Endothelial cell of umbilical vein (primary cell): Measurements from ENCODE around the gene LFNG. TPM values are rescaled to one million over a fixed set of nuclear protein-coding genes. Genes with fewer than 3 reads are reported as not detected.

Source experiments
- BruUV-seq: library from RNA; stranded (reverse); fragments of 400-500 nt; replicated peaks from 2 replicates; lab custom pipeline; 2021; lab: Mats Ljungman, UMichigan
- CTCF ChIA-PET: fragments of 300-600, 350-600 bp; sonication (Branson Sonifier 250); formaldehyde crosslinking; loops from one replicate; lab custom pipeline; 2021; ENCODE audit warnings: antibody characterized with exemption, inconsistent platforms; lab: Charles Lee
- POLR2A ChIA-PET: fragments of 300-600, 350-600 bp; sonication (Branson Sonifier 250); formaldehyde crosslinking; loops from one replicate; lab custom pipeline; 2021; ENCODE audit warnings: antibody characterized with exemption, inconsistent platforms; lab: Charles Lee
- DNase-seq: peaks from one replicate; pipeline ENCODE4 v3.0.0-alpha.2; 2011; ENCODE audit warnings: low read depth, low spot score
- FAIRE-seq: peaks from 2 replicates; lab custom pipeline; 2011; peaks lifted over from hg19 to GRCh38; lab: Jason Lieb, UNC
- H2AFZ ChIP-seq: 2 replicates; pipeline ENCODE4 v1.6.0; 2012; ENCODE audit warnings: low read depth, low read length, control low read depth, inconsistent platforms
- H3K27ac ChIP-seq: 2 replicates; pipeline ENCODE4 v1.5.1; 2011; ENCODE audit warnings: low read depth, mild to moderate bottlenecking, control low read depth, low read length, moderate library complexity; ENCODE audit not compliant: insufficient read depth
- H3K27me3 ChIP-seq, 2 experiments: 2 replicates each; pipeline versions ENCODE4 v1.6.0 to v1.6.1; 2011; ENCODE audit warnings: low read length in 2 of 2, mixed read lengths in 1 of 2; ENCODE audit not compliant: control insufficient read depth in 2 of 2, insufficient read depth in 2 of 2
- H3K36me3 ChIP-seq, 2 experiments: 2 replicates in 1 of 2; 3 replicates in 1 of 2; pipeline ENCODE4 v1.5.1; 2011; ENCODE audit warnings: low read length in 2 of 2, mild to moderate bottlenecking in 1 of 2, moderate library complexity in 1 of 2; ENCODE audit not compliant: control insufficient read depth in 2 of 2, insufficient read depth in 2 of 2; ENCODE audit errors: extremely low read depth in 1 of 2
- H3K4me1 ChIP-seq: 3 replicates; pipeline ENCODE4 v1.5.1; 2011; ENCODE audit warnings: mild to moderate bottlenecking, low read length; ENCODE audit not compliant: control insufficient read depth, insufficient read depth; ENCODE audit errors: extremely low read depth
- H3K4me2 ChIP-seq: 2 replicates; pipeline ENCODE4 v1.6.1; 2011; ENCODE audit warnings: low read length, control low read depth, mixed read lengths; ENCODE audit not compliant: insufficient read depth
- H3K4me3 ChIP-seq, 3 experiments: fragments of 200-600 bp in 1 of 3; sonication (generic), shearing (Covaris generic) in 1 of 3; replicated peaks in 1 of 3; 2 replicates each; pipeline ENCODE4 v1.5.1; 2011 to 2016; ENCODE audit warnings: control low read depth in 3 of 3, low read length in 3 of 3, mild to moderate bottlenecking in 2 of 3, inconsistent platforms in 1 of 3, low read depth in 1 of 3, moderate library complexity in 1 of 3; ENCODE audit not compliant: insufficient read depth in 1 of 3
- H3K79me2 ChIP-seq: 2 replicates; pipeline ENCODE4 v1.6.0; 2012; ENCODE audit warnings: low read length, inconsistent platforms; ENCODE audit not compliant: control insufficient read depth, insufficient read depth
- H3K9ac ChIP-seq: replicated peaks from 2 replicates; pipeline ENCODE3; 2011; ENCODE audit warnings: low read length, control low read depth; ENCODE audit not compliant: insufficient read depth; ENCODE audit errors: extremely low read depth
- H3K9me1 ChIP-seq: replicated peaks from 3 replicates; pipeline ENCODE4 v1.6.0; 2011; ENCODE audit warnings: mild to moderate bottlenecking, low read length; ENCODE audit not compliant: control insufficient read depth, insufficient read depth; ENCODE audit errors: extremely low read depth
- H3K9me3 ChIP-seq: replicated peaks from 2 replicates; pipeline ENCODE4 v1.5.1; 2012; ENCODE audit warnings: low read length, inconsistent platforms; ENCODE audit not compliant: control insufficient read depth, insufficient read depth
- H4K20me1 ChIP-seq: replicated peaks from 2 replicates; pipeline ENCODE3; 2011; ENCODE audit warnings: mild to moderate bottlenecking, low read length; ENCODE audit not compliant: control insufficient read depth, insufficient read depth; ENCODE audit errors: extremely low read depth
- CTCF ChIP-seq, 2 donors: IDR thresholded peaks; 1 replicate in 1 of 2; 2 replicates in 1 of 2; pipeline ENCODE4 v1.5.1; 2011; ENCODE audit warnings: low read length in 2 of 2, mild to moderate bottlenecking in 2 of 2, moderate library complexity in 2 of 2, control low read depth in 1 of 2, inconsistent platforms in 1 of 2, low read depth in 1 of 2; ENCODE audit not compliant: insufficient read depth in 1 of 2; ENCODE audit errors: extremely low read depth in 1 of 2
- EZH2 ChIP-seq: IDR thresholded peaks from 2 replicates; pipeline ENCODE4 v1.6.1; 2012; ENCODE audit warnings: borderline replicate concordance, low read depth, mild to moderate bottlenecking, moderate library complexity, low read length, inconsistent platforms; ENCODE audit not compliant: severe bottlenecking
- FOS ChIP-seq: IDR thresholded peaks from 2 replicates; pipeline ENCODE4 v1.6.1; 2011; ENCODE audit warnings: mild to moderate bottlenecking, low read length, moderate library complexity, borderline replicate concordance; ENCODE audit not compliant: insufficient read depth
- GATA2 ChIP-seq: IDR thresholded peaks from 2 replicates; pipeline ENCODE4 v1.7.0; 2011; ENCODE audit warnings: low read depth, mild to moderate bottlenecking, moderate library complexity, mixed read lengths, low read length; ENCODE audit not compliant: insufficient read length, insufficient read depth
- JUN ChIP-seq: IDR thresholded peaks from 2 replicates; pipeline ENCODE4 v1.6.1; 2011; ENCODE audit warnings: borderline replicate concordance, low read depth; ENCODE audit not compliant: insufficient read length, insufficient read depth
- MAX ChIP-seq: IDR thresholded peaks from 2 replicates; pipeline ENCODE4 v1.6.1; 2011; ENCODE audit not compliant: insufficient read depth, insufficient read length
- MYC ChIP-seq: IDR thresholded peaks from one replicate; pipeline ENCODE4 v1.6.1; 2011; ENCODE audit warnings: mild to moderate bottlenecking, low read depth, low read length
- POLR2A ChIP-seq: IDR thresholded peaks from 2 replicates; pipeline ENCODE4 v1.6.1; 2012; ENCODE audit warnings: low read depth, mild to moderate bottlenecking, control low read depth, low read length
- POLR2AphosphoS5 ChIP-seq: IDR thresholded peaks from 2 replicates; pipeline ENCODE4 v1.6.1; 2012; ENCODE audit warnings: low read depth, mild to moderate bottlenecking, control low read depth, low read length, moderate library complexity; ENCODE audit not compliant: insufficient read depth
- dilution Hi-C: fragments of 300-500 bp; cut with MboI; formaldehyde crosslinking; loops from one replicate; pipeline ENCODE4 v1.15.0; 2019; ENCODE audit warnings: low sequenced_read_pairs; ENCODE audit not compliant: extremely low pct_ligation_motif_present
- intact Hi-C: fragments of 100-400 bp; cut with micrococcal nuclease; formaldehyde crosslinking; loops from one replicate; pipeline ENCODE4 v1.10.0; 2022
- polyA plus RNA-seq, 4 experiments: library from polyadenylated mRNA; depleted of rRNA in 3 of 4; stranded (reverse) in 3 of 4; unstranded in 1 of 4; fragments of >200 nt; gene quantifications; 2 replicates each; pipeline versions ENCODE4 v1.2.1 to v1.2.3, GENCODE V29; 2011 to 2012; ENCODE audit warnings: missing spikeins in 1 of 4
- total RNA-seq: library from RNA; stranded (reverse); gene quantifications from 2 replicates; pipeline ENCODE4 v1.2.3, GENCODE V29; 2021

The LFNG gene
- total and polyA plus RNA-seq, 2 donors (not counting 3 experiments of a cell fraction or from before 2014, with no cell fraction given), result 12.6 to 13.1 TPM

- Histone ChIP-seq H3K4me3 (no peak overlapping the region), H3K27me3 (no peaks in the 10 kb centered on the region), H3K27ac (no peak overlapping the region), H3K9me3 (no peaks in the 10 kb centered on the region), H4K20me1 (no peaks in the 10 kb centered on the region), H3K36me3 (peaks cover 0 to 43% of the 10 kb centered on the region in 2 experiments), H3K9ac (no peak overlapping the region), H3K79me2 (no peaks in the 10 kb centered on the region), H3K4me2 (no peak overlapping the region), H3K9me1 (no peaks in the 10 kb centered on the region), H3K4me1 (no peaks in the 10 kb centered on the region), H2AFZ (no peak overlapping the region)
- TF ChIP-seq FOS, result no peak
- TF ChIP-seq JUN, result no peak
- no peak for TF ChIP-seq CTCF (IDR thresholded peaks at IDR 0.05; ENCODE audit: extremely low read depth in 1 of 2, insufficient read depth in 1 of 2, low read depth in 1 of 2, low read length in 2 of 2)
- TF ChIP-seq POLR2AphosphoS5, result no peak
- TF ChIP-seq EZH2, result no peak
- no peak for TF ChIP-seq POLR2A
- TF ChIP-seq MAX, result no peak
- no peak for TF ChIP-seq GATA2
- no peak for TF ChIP-seq MYC
- intact Hi-C loops, result no loop called here
- DNase-seq, result no peak
- CTCF ChIA-PET, result interaction anchor here (1.1 kb wide), 1 partner anchor 90 kb away, joined by 3 read pairs; no protein-coding TSS in a partner anchor
- dilution Hi-C loops, result no loop called here
- no peak for FAIRE-seq
- POLR2A ChIA-PET, result no interaction called here
- BruUV-seq, result no TSS peak
Observed at GRCh38 chr7:2542011-2542915, 22.7 kb downstream of the LFNG start.
